Fibroblast of skin of left biceps (primary cell): ENCODE measurements around the gene TCL1A.

Experiments
- DNase-seq, 2 experiments: peaks; one replicate each; pipeline ENCODE4 v3.0.0-alpha.2; 2013; ENCODE audit warnings: low read depth in 2 of 2

TCL1A gene

GRCh38 chr14:95705518-95705917 lies 8.4 kb downstream of the TCL1A start:
- DNase-seq = no peak

- DNase-seq = no peak
Measured at GRCh38 chr14:95703805-95704204, 10.1 kb downstream of the TCL1A start.

GRCh38 chr14:95703341-95703740 lies 10.6 kb downstream of the TCL1A start:
- no peak for DNase-seq

GRCh38 chr14:95701846-95702221 lies 12.1 kb downstream of the TCL1A start:
- DNase-seq = peak in 1 of 2 experiments; percentile 2

GRCh38 chr14:95700221-95700976 lies 13.5 kb downstream of the TCL1A start:
- no peak for DNase-seq

- DNase-seq = no peak
Measured at GRCh38 chr14:95699412-95699811, 14.5 kb downstream of the TCL1A start.

- DNase-seq = no peak
Measured at GRCh38 chr14:95698287-95698686, 15.6 kb downstream of the TCL1A start.

GRCh38 chr14:95697764-95698163 lies 16.2 kb downstream of the TCL1A start:
- no peak for DNase-seq

GRCh38 chr14:95696741-95697140 lies 17.2 kb downstream of the TCL1A start:
- DNase-seq = no peak

GRCh38 chr14:95695913-95696312 lies 18.0 kb downstream of the TCL1A start:
- no peak for DNase-seq

- DNase-seq = no peak
Measured at GRCh38 chr14:95695051-95695450, 18.9 kb downstream of the TCL1A start.

GRCh38 chr14:95692109-95692508 lies 21.8 kb downstream of the TCL1A start:
- DNase-seq = no peak

- no peak for DNase-seq
Measured at GRCh38 chr14:95691591-95691990, 22.3 kb downstream of the TCL1A start.

- no peak for DNase-seq
Measured at GRCh38 chr14:95690815-95691214, 23.1 kb downstream of the TCL1A start.

- DNase-seq = no peak
Measured at GRCh38 chr14:95689441-95689840, 24.5 kb downstream of the TCL1A start.

GRCh38 chr14:95686935-95687334 lies 27.0 kb downstream of the TCL1A start:
- DNase-seq = no peak

- no peak for DNase-seq
Measured at GRCh38 chr14:95685978-95686922, 27.7 kb downstream of the TCL1A start, which contains the start of gene TCL1B. TCL1B (plus strand) TSS chr14:95686426; CDS start chr14:95686468, 42 bp downstream.

- no peak for DNase-seq
Measured at GRCh38 chr14:95683793-95684192, 30.1 kb downstream of the TCL1A start.

GRCh38 chr14:95681153-95681552 lies 32.8 kb downstream of the TCL1A start:
- no peak for DNase-seq

GRCh38 chr14:95679998-95680735 lies 33.8 kb downstream of the TCL1A start:
- no peak for DNase-seq

GRCh38 chr14:95679148-95679815 lies 34.6 kb downstream of the TCL1A start:
- DNase-seq = no peak
